ENCODE results near the gene GAPDHS.

Gene GAPDHS

DNA sequence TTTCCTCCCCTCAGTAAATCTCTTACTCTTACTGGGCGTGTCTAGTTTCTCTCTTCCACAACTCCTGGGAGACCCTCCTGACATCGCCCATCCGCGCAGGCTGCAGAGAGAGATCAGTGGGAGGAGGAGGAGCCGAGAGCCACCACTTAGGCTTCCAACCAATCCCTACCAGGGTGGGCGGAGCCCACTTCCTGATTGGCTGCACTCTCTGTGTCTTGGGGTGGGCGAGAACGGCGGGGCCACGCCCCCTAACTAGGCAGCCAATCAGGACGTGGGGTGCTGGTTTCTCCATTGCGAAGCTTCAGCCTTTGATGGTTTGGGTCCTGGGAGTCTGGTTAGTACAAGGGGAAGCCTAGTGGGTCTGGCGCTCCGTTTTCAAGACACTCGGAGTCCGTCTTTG, 52.6 kb downstream of the GAPDHS start, which contains the start of gene PMIS2:
TSS of gene PMIS2 (plus strand) at position 326 of the 400 bp plus-strand sequence. CDS start 87 bp downstream, outside the sequence.
- DNase-seq (ENCODE audit: low read depth in 1 of 2, low spot score in 1 of 2) = no peak

DNA sequence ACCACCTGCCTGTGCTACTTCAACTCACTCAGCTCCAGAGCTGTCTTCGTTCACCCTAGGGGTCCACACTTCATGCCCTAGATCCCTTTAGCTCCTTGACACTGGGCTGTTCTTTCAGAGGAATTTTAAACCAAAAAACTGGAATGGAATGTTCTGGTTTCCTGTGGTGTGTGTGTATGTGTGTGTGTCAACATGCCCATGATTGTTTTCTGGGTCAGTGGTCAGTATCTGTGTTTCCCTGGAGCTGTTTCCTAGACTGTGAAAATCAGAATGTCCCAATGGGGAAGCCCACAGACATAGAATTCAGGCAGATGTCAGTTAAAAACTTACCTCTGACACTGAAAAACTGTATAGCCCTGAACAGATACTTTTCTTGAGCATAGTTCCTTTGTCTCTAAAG, 54.1 kb downstream of the GAPDHS start:
- no peak for DNase-seq (ENCODE audit: low read depth in 1 of 2, low spot score in 1 of 2)

DNA sequence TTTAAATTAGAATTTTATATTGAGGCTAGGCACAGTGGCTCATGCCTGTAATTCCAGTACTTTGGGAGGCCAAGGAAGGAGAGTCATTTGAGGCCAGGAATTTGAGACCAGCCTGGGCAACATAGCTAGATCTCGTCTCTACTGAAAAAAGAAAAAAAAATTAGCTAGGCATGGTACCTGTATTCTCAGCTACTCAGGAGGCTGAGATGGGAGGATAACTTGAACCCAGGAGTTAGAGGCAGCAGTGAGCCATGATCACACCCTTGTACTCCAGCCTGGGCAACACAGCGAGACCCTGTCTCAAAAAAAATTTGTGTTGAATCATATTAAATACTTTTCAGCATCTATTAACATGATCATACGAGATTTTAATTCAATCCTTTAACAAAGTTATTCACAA, 57.6 kb downstream of the GAPDHS start:
- DNase-seq (ENCODE audit: low read depth in 1 of 2, low spot score in 1 of 2) = no peak

DNA sequence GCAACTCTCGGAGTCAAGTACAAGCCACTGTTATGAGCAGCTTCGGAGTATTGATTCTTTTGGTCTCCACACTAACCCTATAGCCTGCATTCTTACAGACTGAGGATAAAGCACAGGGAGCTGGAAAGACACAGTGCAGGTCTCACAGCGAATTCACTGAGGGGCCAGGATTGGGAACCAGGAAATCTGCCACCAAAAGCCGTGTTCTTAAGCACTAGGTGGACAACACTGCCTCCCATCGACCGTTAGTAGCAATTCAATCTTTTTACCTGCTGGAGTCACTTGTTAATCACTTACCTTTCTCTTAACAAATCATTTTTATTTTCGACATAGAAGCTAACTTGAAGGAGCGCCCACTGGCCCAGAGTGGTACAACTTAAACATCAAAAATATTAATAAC, 59.0 kb downstream of the GAPDHS start:
- no peak for DNase-seq (ENCODE audit: low read depth in 1 of 2, low spot score in 1 of 2)

Measured in stimulated activated CD4-positive, alpha-beta T cell treated with anti-CD3 and anti-CD28 coated beads, Interleukin-15, amount 100 ng/mL, for 1 hour (primary cell).